HPDE6-E6E7 (cell line): ENCODE measurements around the gene FGF8.

Source experiments
- DNase-seq: peaks from one replicate; pipeline ENCODE4 v3.0.0; 2011; ENCODE audit warnings: missing footprints; ENCODE audit errors: extremely low spot score

FGF8 gene

DNA sequence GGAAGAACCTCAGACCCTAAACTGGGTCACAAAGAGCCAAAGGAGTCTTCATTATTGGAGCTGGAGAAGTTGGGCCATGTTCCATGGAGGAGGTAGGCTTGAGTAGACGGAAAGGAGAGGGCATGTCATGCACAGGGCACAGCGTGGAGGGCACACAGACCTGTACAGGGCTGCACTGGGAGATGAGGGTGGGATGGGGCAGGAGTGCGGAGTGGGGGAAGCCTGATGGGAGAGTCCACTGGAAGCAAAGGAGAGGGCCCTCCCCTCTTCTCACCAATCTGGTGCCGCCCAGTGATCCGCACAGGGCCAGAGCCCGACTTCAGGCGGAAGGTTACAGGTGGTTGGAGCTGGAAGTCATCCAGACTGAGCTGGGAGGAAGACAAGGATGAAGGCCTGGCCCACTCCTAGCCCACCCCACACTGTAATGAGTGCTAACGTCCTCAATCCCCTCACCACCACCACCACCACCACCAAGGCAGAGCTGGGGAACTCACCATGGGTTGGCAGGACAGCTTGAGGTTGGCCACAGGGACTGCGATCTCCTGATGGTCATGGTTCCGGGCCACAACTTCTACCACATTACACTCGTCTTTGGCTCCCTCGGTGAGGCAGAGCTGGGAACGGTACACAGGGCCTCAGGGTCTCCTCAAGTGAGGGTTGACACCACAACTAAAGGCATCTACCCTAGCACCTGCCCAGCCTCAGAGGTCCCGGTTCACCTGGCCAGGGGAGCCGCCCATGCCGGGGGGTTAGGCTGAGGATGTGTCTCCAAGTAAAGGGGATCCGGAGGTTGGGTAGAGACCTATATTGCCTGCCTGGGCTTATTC is 6.3 kb upstream of the FGF8 start:
- no peak for DNase-seq

DNA sequence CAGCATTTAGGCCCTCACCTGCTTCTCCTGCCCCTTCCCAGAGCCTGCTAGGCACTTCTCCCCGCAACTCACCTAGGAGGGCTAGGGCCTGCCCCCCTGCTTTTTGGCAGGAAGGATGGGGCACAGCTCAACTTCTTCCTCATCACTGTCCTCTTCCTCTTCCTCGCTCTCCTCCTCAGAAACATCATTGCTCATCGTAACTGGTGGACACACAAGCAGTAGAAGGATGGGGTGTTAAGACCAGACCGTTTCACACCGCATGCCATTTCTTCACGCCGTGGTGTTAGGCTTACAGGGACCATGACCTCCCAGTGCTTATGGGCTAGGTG is 5.7 kb upstream of the FGF8 start:
- no peak for DNase-seq

DNA sequence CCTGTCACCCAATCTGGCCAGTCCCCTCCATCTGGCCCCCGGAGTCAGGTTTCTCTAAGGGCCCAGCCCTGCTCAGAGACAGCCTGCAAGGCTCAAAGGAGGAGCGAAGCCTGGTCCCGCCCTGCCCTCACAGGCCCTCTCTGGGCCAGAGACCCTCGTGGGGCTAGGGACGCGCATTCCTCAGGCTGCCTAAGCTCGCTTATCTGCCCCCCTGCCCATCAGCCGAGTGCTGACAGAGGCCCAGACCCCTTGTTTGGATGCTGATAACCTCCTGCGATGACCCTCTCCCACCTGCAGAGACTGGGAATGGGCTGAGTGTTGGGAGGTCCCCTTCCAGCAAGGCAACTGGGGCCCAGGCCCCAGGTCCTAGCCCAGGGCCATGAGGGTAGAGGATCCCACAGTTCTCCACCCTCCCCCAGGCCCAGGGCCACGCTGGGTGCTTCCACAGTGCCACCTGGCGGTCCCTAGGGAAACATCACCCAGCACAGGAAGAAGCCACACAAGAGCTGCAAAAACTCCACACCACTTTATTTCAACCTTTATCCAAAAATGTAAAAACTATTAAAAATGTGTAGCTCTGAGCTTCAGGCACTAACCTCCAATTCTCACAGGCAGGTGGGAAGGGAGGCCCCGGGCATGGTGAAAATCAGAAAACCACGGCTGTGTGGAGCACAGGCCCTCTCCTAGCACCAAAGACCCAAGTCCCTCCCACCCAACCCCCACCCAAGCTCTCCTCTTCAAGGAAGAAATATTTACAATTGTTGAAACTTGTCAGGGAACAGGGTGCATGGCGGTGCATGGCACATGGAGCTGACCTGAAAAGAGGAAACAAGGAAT is 5.1 kb upstream of the FGF8 start:
- peak; percentile 74 for DNase-seq

DNA sequence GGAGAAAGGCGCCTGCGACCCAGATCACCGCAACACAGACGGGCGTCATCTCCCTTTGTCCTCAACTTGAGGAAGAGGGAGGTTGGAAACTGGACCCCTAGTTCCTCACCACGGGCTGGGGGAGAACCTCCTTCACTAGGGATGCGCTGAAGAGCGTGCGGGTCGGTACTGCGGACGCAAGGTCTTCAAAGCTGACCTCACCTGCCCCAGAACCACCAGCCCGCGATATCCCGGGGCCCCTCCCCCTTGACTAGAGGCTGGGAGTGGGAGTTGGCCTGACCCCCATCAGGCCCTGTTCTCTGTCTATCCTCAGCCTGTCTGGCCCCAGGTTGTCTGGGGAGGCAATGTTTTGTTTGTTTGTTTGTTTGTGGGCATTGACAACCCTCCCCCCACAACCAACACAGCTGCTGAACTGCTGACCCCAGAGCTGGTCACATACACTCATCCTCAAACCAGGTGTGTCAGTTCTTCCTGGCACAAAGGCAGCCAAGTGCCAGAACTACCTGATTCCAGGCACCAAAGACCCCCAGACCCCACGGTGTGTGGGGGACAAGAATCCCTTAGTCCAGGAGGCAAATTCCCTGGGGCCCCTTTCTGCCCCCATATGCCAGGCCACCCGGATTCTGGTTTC is 4.4 kb upstream of the FGF8 start:
- no peak for DNase-seq

DNA sequence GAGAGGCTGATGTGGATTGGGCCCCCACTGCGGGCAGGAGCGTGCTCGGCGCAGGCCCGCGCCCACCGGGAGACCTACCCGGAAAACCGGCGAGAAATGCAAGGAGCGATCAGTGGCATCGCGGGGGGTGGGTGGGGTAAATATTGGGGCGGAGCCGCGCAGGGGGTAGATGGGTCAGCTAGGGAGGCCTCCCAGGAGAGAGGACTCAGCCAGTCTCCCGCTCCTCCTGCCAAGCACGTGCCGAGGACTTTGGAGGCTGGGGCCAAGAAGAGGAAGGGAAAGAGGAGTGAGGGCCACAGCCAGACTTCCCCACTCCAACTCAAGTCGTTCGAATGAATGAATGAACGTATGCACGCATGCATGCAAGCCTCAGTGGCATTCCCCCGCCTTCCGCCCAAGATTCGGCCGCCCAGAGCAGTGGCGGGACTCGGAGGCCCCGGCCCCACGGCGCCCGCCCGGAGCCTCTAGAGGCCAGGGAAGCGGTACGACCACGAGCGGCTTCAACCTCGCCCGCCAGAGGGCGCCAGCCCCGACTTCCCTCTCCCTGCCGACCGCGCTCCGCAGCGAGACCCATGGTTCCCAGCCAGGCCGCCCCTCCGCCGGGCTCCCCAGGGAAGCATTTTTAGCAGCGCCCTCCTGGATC is 3.8 kb upstream of the FGF8 start:
- no peak for DNase-seq

DNA sequence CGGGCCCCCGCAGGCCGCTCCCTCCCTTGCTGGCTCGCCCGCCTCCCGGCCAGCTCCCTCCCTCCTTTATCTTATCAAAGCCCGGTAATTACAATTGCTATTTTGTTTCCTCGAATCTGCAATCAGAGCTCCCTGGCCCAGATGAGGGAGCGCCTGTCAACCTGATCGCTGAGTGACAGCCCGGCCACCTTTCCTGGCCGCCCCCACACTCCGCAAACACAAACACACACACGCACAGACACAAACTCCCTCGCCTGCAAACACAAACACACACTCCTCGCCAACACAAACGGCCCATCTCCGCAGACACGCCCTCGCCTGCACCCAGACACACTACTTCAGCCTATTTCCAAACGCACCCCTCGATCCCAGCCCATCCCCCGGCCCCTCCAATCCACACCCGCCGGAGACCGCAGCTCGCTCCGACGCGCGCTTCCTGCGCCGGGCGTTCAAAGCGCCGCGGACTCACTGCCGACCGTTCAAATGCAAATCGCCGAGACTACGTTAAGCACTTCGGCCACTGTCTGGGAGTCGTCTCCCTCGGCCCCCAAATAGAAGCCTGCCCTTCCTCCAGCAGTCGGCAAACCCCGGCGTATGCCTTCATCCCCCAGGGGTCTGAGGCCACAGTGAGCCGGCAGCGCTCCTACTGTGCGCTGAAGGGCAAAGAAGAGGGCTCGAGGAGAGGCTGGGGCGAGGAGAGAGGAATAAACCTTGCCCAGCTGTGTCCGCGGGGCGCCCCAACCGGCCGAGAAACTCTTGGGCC is 3.0 kb upstream of the FGF8 start:
- no peak for DNase-seq

DNA sequence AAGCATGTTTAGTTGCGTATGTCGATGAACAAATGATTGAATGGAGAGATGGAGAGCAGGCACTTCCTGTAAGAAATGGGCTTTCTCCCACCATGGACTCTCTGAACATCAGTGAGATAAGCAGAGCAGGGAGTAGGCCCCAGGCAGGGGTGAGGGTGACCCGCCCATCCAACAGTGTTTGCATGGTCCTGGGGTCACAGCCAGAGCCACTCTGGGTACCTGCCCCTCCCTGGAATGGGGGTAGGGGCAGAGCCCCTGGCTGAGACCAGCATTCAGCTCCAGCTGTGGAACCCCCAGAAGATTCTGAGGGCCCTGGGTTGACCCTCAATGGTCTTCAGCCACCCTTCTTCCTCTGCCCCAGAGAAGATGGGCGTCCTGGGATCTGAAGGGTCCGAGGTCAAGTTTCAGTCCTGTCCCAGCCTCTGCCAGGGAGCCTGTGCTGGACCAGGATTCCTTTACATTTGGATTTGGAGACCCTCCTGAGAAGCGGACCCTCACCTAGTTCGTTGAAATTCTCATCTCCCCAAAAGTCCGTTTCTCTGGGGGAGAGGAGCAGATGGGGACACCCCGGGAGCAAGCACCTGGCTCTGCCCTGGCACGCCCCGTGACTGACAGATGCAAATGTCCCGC is 2.4 kb upstream of the FGF8 start:
- no peak for DNase-seq

DNA sequence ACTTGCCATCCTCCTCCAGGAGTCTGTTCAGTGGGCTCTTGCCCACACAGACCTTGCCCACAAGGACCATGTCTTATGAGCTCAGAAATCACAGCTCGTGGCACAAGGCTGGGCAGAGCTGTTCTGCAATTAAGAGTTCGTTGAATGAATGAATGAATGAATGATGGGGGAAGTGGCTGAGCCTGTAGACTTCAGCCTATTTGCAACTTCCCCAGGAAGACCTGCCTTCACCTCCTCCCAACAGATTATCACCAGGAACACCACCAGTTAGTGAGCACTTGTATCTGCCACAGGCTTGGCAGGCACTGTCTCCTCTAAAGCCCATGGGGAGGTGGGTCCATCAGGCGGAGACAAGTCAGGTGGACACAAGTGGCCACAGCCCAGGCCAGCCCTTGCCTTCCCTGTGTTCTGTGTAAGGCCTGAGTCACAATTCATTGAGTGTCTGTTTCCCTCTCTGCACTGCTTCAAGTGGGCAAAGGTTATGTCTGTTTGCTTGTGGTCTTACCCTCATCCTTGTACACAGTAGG is 1.8 kb upstream of the FGF8 start:
- DNase-seq, result no peak

DNA sequence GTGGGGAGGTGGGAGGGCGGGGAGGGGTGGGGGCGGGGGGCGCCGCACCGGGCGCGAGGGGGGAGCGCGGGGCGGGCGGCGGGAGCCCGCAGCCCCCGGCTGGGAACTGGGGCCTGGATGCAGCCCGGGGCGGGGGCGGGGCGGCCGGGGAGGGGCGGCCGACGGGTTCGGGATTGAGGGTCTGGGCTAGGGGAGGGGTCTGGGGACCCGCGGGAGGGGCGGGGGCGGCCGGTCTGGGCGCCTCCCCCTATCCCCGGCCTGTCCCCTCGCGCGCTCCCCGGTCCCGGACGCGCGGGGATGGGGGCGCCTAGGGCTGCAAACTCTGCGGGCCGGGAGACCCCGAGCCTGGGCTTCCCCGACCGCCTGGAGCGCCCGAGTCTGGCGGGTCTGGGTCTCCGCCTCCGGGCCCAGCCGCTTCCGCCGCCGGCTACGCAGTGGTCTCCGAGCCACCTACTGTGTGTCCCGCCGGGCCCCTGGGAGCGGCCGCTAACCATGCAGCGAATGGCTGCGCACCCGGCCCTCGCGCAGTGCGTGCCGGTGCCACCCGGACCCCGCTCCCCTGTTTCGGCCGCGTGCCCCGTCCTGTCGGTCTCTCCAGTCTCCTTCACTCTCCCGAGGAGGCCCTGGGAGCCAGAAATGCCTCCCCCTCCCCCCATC is 375 bp upstream of the FGF8 start:
- no peak for DNase-seq

DNA sequence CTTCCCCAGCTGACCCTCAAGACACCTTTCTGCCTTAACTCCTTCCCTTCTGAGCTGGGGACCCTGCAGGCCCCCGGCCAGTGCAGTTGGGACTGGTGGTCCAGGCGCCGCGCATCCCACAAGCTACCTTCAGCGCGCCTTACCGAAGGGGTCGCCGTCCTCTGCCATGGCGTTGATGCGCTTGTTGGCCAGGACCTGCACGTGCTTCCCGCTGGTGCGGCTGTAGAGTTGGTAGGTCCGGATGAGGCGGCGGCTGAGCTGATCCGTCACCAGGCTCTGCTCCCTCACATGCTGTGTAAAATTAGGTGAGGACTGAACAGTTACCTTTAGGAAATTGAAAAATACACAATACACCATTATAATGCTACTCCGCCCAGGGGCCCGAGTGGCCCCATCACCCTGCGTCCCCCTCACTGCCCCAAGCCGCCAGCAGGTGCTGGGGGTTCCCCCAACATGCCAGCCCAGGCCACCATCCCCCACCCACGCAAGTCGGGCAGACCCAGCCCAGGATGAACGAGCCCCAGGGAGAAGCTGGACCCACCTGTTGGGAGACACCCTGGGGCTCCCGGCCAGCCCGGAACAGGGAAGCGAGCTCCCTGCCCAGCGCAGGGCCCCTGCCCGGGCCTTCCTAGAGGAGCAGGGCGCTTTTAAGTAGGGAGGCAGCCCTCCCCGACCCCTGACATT is 1.2 kb downstream of the FGF8 start:
- DNase-seq, result no peak

DNA sequence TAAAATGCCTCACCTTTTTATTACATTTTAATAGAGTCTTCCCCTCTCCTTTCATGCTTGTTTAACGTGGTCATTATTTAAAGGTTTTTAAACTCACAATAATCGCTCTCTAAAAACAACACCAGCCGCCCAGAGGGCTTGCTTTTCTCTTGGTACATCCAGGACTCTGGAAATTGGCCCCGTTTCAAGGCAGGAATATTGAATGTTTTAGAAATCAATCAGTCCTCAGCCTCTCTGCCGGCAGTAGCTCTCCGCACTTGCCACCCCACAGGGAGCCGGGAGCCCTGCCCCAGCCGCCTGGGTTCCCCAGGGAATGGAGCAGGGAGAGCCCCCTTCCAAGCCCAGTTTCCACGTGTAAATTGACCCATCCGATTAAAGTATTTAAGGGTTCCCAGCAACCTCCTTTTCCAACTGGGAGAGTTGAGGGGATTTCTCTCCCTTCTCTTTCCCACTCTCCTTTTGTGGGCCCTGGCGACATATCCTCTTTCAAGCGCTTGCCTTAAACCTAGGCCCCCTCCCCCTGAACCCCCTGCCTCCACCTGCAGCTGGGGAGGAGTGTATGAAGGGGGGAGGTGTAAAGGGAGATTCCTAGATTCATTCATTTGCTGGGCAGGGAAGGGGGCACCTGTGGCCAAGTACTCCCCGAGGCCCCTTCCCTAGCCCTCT is 1.9 kb downstream of the FGF8 start:
- DNase-seq, result no peak

DNA sequence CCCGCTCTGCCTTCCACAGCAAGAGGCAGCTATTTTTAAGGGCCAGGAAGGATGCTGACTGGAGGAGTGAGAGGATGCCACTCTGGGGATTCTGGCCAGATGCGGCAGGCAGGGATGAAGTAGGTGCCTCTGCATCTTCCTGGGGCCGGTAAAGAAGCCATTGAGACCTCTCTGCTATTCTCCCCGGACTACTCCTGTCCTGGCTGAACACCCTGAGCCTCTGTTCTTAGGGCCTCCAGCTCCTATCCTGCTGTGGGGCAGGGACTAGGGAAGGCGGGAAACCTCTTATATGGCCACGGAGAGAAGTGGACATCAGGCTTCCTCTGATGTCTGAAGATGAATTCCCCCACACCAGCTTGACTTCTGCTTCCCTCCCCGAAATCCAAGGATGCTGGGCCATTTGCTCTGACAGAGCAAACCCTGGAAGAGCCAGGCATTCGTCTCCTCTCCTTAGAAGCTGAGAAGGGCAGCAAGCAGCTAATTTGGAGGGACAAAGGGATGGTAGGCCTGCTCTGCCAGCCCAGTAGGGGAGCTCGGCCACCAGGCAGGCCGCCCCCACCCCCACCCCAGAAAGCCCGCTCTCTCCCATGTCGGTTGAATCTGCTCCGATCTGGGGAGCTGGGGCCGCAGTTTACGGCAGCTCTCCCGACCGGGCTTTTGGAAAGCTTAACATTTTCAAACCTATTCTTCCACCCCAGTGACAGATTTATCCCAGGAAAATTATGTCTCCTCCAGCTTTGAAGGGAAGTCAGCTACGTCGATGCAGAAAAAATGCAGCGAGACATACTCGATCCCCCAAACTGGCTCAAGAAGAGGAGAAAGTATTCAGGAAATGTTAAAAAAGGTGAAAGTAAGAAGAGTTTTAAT is 2.8 kb downstream of the FGF8 start:
- DNase-seq, result no peak

DNA sequence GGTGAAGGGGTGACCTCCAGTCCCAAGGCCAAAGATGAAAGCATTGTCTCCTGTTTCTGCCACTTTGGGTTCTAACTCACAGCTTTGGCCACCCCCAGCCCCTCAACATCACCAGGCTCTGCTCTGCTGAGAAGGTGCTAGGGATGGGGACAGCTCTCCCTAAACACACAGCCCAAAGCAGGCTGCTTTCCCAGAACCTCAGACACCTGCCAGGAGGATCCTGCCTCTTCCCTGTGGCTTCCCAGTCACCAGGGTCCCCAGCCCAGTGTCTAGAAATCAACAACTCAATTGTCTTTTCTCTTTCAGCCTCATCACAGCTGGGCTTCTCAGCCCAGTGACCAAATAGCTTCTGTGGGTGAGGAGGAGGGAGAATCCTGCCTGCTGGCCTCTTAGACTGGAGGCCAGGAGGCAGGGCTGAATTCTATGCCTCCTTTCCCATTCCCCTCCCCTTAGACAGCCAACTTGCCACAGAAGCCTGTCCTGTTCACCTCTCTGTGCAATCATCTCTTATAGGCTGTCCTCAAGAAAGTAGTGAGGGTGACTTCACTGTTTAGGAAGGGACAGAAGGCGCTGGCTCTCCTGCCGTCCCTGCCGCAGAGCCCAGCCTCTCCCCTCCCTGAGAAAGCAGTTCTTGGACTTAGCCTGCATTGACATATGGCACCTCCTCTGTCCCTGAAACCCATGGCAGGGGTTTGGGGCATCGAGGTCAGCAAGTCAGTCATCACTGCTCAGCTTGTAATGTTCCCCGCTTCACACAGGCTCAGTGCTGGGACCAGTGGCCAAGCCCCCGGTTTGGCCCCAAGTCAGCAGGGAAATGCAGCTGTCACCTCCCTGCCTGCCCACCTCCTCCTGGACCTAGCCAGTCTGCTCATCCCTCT is 3.7 kb downstream of the FGF8 start:
- DNase-seq, result no peak

DNA sequence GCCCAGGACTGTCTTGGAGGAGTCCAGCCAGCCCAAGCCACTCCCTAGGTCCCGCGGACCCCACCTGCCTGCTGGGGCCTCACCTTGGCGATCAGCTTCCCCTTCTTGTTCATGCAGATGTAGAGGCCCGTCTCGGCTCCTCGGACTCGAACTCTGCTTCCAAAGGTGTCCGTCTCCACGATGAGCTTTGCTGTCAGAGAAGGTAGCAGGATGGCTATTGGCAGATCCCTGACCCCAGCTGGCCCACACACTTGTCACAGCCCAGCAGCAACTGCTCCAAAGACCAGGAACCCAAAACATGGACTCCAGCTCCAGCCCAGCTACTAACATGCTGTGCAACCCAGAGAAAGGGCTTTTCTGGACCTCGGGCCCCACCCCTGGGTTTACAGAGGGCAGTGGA is 4.5 kb downstream of the FGF8 start:
- DNase-seq, result no peak

DNA sequence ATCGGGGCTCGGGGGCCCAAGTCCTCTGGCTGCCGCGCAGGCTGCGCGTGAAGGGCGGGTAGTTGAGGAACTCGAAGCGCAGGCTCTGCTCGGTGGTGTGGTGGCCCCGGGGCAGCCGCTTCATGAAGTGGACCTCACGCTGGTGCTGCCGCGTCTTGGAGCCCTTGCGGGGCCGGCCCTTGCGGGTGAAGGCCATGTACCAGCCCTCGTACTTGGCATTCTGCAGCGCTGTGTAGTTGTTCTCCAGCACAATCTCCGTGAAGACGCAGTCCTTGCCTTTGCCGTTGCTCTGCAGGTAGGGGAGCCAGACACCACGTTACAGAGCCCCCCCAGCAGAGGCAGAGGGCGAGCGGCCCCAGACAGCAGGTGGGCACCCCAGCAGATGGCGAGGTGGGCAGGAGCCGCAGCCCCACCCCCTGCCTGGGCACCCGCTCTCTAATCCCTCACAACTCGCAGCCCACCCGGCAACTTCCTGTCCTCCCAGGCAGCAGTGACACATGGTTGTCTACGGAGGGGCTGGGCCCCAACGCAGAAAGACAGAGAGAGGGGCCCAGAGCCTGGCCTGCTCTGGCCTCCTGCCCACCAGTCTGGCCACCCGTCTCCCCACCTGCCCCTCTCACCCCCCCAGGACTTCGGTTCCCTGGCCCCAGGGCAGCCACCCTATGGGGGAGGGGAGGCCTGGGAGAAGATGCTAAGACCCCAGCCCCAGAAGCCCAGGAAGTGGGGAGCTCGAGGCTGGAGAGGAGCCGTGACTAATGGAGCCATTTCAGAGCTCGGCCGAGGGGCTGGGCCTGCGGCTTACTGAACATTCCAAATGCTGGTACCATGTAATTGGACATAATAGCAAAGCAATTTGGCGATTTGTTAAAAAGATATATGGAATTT is 5.3 kb downstream of the FGF8 start:
- DNase-seq, result no peak

DNA sequence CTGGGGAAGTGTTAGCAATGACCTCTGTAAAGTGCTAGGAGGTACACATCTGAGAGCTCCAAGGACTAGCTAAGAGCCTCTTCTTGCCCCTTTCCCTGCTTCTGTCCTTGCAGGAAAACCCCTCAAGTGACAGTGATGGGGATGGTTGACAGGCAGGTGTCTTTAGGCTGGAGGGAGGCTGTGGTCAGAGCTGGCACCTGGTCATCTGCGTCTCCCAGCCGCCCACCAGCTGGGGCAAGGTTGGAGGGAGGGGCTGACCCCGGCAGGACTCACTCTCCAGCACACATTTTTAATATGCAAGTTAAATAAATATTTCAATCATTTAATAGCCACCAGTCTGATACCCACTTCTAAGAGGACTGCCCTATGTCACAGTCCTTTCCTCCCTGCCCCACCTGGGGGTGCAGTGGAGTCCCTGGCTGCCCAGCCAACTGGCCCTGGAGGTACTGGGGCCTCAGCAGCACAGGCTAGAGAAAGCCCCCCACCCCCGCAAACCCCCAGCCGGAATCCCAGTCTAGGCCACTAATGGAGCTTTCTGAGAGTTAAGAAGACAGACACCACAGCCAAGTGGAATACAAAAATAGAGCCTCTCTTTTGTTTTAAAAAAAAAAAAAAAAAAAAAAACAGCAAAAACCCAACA is 6.3 kb downstream of the FGF8 start:
- DNase-seq, result no peak
